GM19455 (cell line): ENCODE data around the gene KCNIP1.

Experiments used
- ATAC-seq: cut with Tn5 transposase; IDR thresholded peaks from one replicate; pipeline ENCODE4 v1.9.1; 2021; ENCODE audit not compliant: unreplicated experiment

KCNIP1 gene

GRCh38 chr5:170508036-170508435 is 4.2 kb downstream of the KCNIP1 start:
- ATAC-seq = no peak

- ATAC-seq = no peak
Observed at GRCh38 chr5:170508660-170509347, 5.0 kb downstream of the KCNIP1 start.

GRCh38 chr5:170509348-170509660 is 5.5 kb downstream of the KCNIP1 start:
- no peak for ATAC-seq

GRCh38 chr5:170510126-170510525 is 6.3 kb downstream of the KCNIP1 start:
- no peak for ATAC-seq

- no peak for ATAC-seq
Observed at GRCh38 chr5:170510559-170510958, 6.7 kb downstream of the KCNIP1 start.

- no peak for ATAC-seq
Observed at GRCh38 chr5:170511551-170512258, 7.9 kb downstream of the KCNIP1 start.

GRCh38 chr5:170513856-170514525 is 10.2 kb downstream of the KCNIP1 start:
- ATAC-seq = no peak

- no peak for ATAC-seq
Observed at GRCh38 chr5:170517411-170517810, 13.6 kb downstream of the KCNIP1 start.

- ATAC-seq = no peak
Observed at GRCh38 chr5:170518277-170518676, 14.5 kb downstream of the KCNIP1 start.

GRCh38 chr5:170519549-170519948 is 15.7 kb downstream of the KCNIP1 start:
- no peak for ATAC-seq

GRCh38 chr5:170520372-170520771 is 16.6 kb downstream of the KCNIP1 start:
- no peak for ATAC-seq

GRCh38 chr5:170522211-170523141 is 18.7 kb downstream of the KCNIP1 start:
- no peak for ATAC-seq

- ATAC-seq = no peak
Observed at GRCh38 chr5:170523142-170523551, 19.3 kb downstream of the KCNIP1 start.

GRCh38 chr5:170523830-170524229 is 20.0 kb downstream of the KCNIP1 start:
- no peak for ATAC-seq

GRCh38 chr5:170524576-170524975 is 20.8 kb downstream of the KCNIP1 start:
- no peak for ATAC-seq

- ATAC-seq = no peak
Observed at GRCh38 chr5:170525470-170526211, 21.8 kb downstream of the KCNIP1 start.

GRCh38 chr5:170527991-170528390 is 24.2 kb downstream of the KCNIP1 start:
- ATAC-seq = no peak

GRCh38 chr5:170528976-170529375 is 25.2 kb downstream of the KCNIP1 start:
- ATAC-seq = no peak

GRCh38 chr5:170532935-170533334 is 29.1 kb downstream of the KCNIP1 start:
- no peak for ATAC-seq

GRCh38 chr5:170533383-170533782 is 29.6 kb downstream of the KCNIP1 start:
- no peak for ATAC-seq
